H1 (cell line): ENCODE results near the gene C1orf21. TPM values are rescaled to one million over a fixed set of nuclear protein-coding genes. Genes with fewer than 3 reads are reported as not detected.

ENCODE experiments used
- CTCF ChIA-PET: fragments of 300-600 bp; sonication (Branson Sonifier 250); formaldehyde crosslinking; loops from one replicate; lab custom pipeline; 2021; ENCODE audit not compliant: partially characterized antibody; lab: Charles Lee
- POLR2A ChIA-PET: fragments of 300-600 bp; sonication (Branson Sonifier 250); formaldehyde crosslinking; loops from one replicate; lab custom pipeline; 2021; ENCODE audit warnings: inconsistent platforms; ENCODE audit not compliant: partially characterized antibody; lab: Charles Lee
- DNase-seq, 2 experiments: peaks; one replicate each; pipeline versions ENCODE4 v3.0.0 to v3.0.0-alpha.2; 2010 to 2022; ENCODE audit warnings: low spot score in 2 of 2, low read depth in 1 of 2, mixed read lengths in 1 of 2
- FAIRE-seq: peaks from 2 replicates; lab custom pipeline; 2011; peaks lifted over from hg19 to GRCh38; lab: Jason Lieb, UNC
- H2AFZ ChIP-seq: 2 replicates; pipeline ENCODE4 v1.8.1; 2012; ENCODE audit warnings: low read length, inconsistent platforms
- H2AK5ac ChIP-seq: 2 replicates; pipeline ENCODE4 v1.6.1; 2013; ENCODE audit warnings: low read depth, low read length
- H2BK120ac ChIP-seq: replicated peaks from 2 replicates; pipeline ENCODE3; 2013; ENCODE audit warnings: low read depth, low read length, inconsistent platforms
- H2BK12ac ChIP-seq: 2 replicates; pipeline ENCODE4 v1.6.1; 2013; ENCODE audit warnings: low read depth, low read length
- H2BK15ac ChIP-seq: 2 replicates; pipeline ENCODE4 v1.6.1; 2013; ENCODE audit warnings: low read length
- H2BK20ac ChIP-seq: 2 replicates; pipeline ENCODE4 v1.6.1; 2013; ENCODE audit warnings: low read length
- H2BK5ac ChIP-seq: 2 replicates; pipeline ENCODE4 v1.6.1; 2013; ENCODE audit warnings: low read depth, low read length
- H3K14ac ChIP-seq: 2 replicates; pipeline ENCODE4 v1.6.1; 2013; ENCODE audit warnings: inconsistent platforms; ENCODE audit not compliant: insufficient read length
- H3K18ac ChIP-seq: 2 replicates; pipeline ENCODE4 v1.6.1; 2013; ENCODE audit warnings: low read length; ENCODE audit errors: extremely low read depth
- H3K23ac ChIP-seq: 2 replicates; pipeline ENCODE4 v1.6.1; 2013; ENCODE audit warnings: inconsistent platforms; ENCODE audit not compliant: insufficient read length
- H3K23me2 ChIP-seq: 2 replicates; pipeline ENCODE4 v1.6.1; 2013; ENCODE audit warnings: low read depth, low read length
- H3K27ac ChIP-seq: 2 replicates; pipeline ENCODE4 v1.6.1; 2011; ENCODE audit warnings: low read depth, low read length, inconsistent platforms
- H3K27me3 ChIP-seq, 4 experiments: replicated peaks in 1 of 4; 1 replicate in 1 of 4; 2 replicates in 3 of 4; pipeline versions ENCODE4 v1.6.1 to v1.8.1; 2011 to 2013; ENCODE audit warnings: low read length in 3 of 4, mild to moderate bottlenecking in 3 of 4, inconsistent platforms in 2 of 4, mixed read lengths in 2 of 4, moderate library complexity in 1 of 4; ENCODE audit not compliant: control insufficient read depth in 3 of 4, insufficient read depth in 3 of 4; ENCODE audit errors: extremely low read depth in 1 of 4
- H3K36me3 ChIP-seq, 4 experiments: 2 replicates each; pipeline versions ENCODE4 v1.6.1 to v1.8.1; 2011 to 2013; ENCODE audit warnings: mild to moderate bottlenecking in 4 of 4, low read length in 3 of 4, moderate library complexity in 2 of 4, control low read depth in 1 of 4, inconsistent platforms in 1 of 4; ENCODE audit not compliant: insufficient read depth in 4 of 4, control insufficient read depth in 2 of 4
- H3K4ac ChIP-seq: replicated peaks from 2 replicates; pipeline ENCODE3; 2013; ENCODE audit warnings: low read length, low read depth, mixed read lengths, inconsistent platforms; ENCODE audit not compliant: insufficient read length
- H3K4me1 ChIP-seq, 4 experiments: replicated peaks in 1 of 4; 1 replicate in 1 of 4; 2 replicates in 3 of 4; pipeline versions ENCODE4 v1.6.1 to v1.8.1; 2011 to 2013; ENCODE audit warnings: low read length in 3 of 4, inconsistent platforms in 2 of 4, mixed read lengths in 1 of 4; ENCODE audit not compliant: insufficient read depth in 4 of 4, control insufficient read depth in 3 of 4
- H3K4me2 ChIP-seq, 2 experiments: 2 replicates each; pipeline versions ENCODE4 v1.6.1 to v1.8.1; 2011 to 2013; ENCODE audit warnings: low read depth in 2 of 2, low read length in 2 of 2, control low read depth in 1 of 2, inconsistent platforms in 1 of 2, mild to moderate bottlenecking in 1 of 2; ENCODE audit not compliant: insufficient read depth in 1 of 2
- H3K4me3 ChIP-seq, 4 experiments: fragments of 200-600, 300-600 bp in 1 of 4; sonication (generic), shearing (Covaris generic), sonication (Bioruptor Twin) in 1 of 4; 2 replicates each; pipeline versions ENCODE4 v1.5.1 to v1.8.1; 2011 to 2016; ENCODE audit warnings: low read length in 4 of 4, low read depth in 3 of 4, control low read depth in 2 of 4, inconsistent platforms in 2 of 4, mild to moderate bottlenecking in 2 of 4, mixed read lengths in 1 of 4, moderate library complexity in 1 of 4; ENCODE audit not compliant: insufficient read depth in 2 of 4; ENCODE audit errors: extremely low read depth in 1 of 4
- H3K56ac ChIP-seq: replicated peaks from 2 replicates; pipeline ENCODE3; 2013; ENCODE audit warnings: low read depth, mild to moderate bottlenecking, mixed read lengths, low read length, inconsistent platforms; ENCODE audit not compliant: insufficient read length
- H3K79me1 ChIP-seq: 2 replicates; pipeline ENCODE4 v1.6.1; 2013; ENCODE audit warnings: low read depth, low read length, control low read depth
- H3K79me2 ChIP-seq, 2 experiments: 2 replicates each; pipeline versions ENCODE4 v1.6.1 to v1.8.1; 2012 to 2013; ENCODE audit warnings: low read length in 2 of 2, mild to moderate bottlenecking in 2 of 2, inconsistent platforms in 1 of 2; ENCODE audit not compliant: insufficient read depth in 2 of 2, control insufficient read depth in 1 of 2
- H3K9ac ChIP-seq, 4 experiments: replicated peaks in 1 of 4; 1 replicate in 1 of 4; 2 replicates in 3 of 4; pipeline versions ENCODE4 v1.6.1 to v1.8.1; 2011 to 2013; ENCODE audit warnings: low read depth in 3 of 4, low read length in 3 of 4, control low read depth in 2 of 4, mild to moderate bottlenecking in 2 of 4, moderate library complexity in 2 of 4, inconsistent platforms in 1 of 4; ENCODE audit errors: extremely low read depth in 1 of 4
- H3K9me3 ChIP-seq, 2 experiments: 2 replicates each; pipeline versions ENCODE4 v1.6.1 to v1.8.1; 2012 to 2013; ENCODE audit warnings: mild to moderate bottlenecking in 2 of 2, moderate library complexity in 2 of 2, control low read depth in 1 of 2, inconsistent platforms in 1 of 2, low read depth in 1 of 2, low read length in 1 of 2, mixed read lengths in 1 of 2; ENCODE audit not compliant: insufficient read depth in 2 of 2
- H4K20me1 ChIP-seq, 2 experiments: replicated peaks in 1 of 2; 2 replicates each; pipeline versions ENCODE3 to v1.8.1; 2011 to 2013; ENCODE audit warnings: inconsistent platforms in 2 of 2, low read length in 2 of 2, mild to moderate bottlenecking in 1 of 2; ENCODE audit not compliant: insufficient read depth in 2 of 2, control insufficient read depth in 1 of 2
- H4K5ac ChIP-seq: 2 replicates; pipeline ENCODE4 v1.6.1; 2013; ENCODE audit warnings: low read length, low read depth, mixed read lengths, inconsistent platforms; ENCODE audit not compliant: insufficient read length
- H4K8ac ChIP-seq: 2 replicates; pipeline ENCODE4 v1.8.0; 2013; ENCODE audit warnings: mild to moderate bottlenecking, moderate library complexity, low read length, inconsistent platforms; ENCODE audit not compliant: insufficient read depth; ENCODE audit errors: extremely low read depth
- H4K91ac ChIP-seq: replicated peaks from 2 replicates; pipeline ENCODE3; 2013; ENCODE audit warnings: low read length, mixed read lengths, inconsistent platforms; ENCODE audit not compliant: insufficient read length
- BRCA1 ChIP-seq: IDR thresholded peaks from 2 replicates; pipeline ENCODE4 v1.6.1; 2012; ENCODE audit warnings: low read depth, low read length, improper control_type of control experiment
- CBX8 ChIP-seq: fragments of 300-800, 300-1000 bp; sonication (generic); IDR thresholded peaks from 2 replicates; pipeline ENCODE4 v1.7.1; 2016; ENCODE audit warnings: low read depth, low read length, borderline replicate concordance
- EGR1 ChIP-seq: IDR thresholded peaks from 2 replicates; pipeline ENCODE4 v1.6.1; 2011; ENCODE audit warnings: low read depth, low read length, borderline replicate concordance
- GTF2F1 ChIP-seq: IDR thresholded peaks from 2 replicates; pipeline ENCODE4 v1.6.1; 2012; ENCODE audit warnings: low read depth, low read length, improper control_type of control experiment, borderline replicate concordance
- JUN ChIP-seq: IDR thresholded peaks from 2 replicates; pipeline ENCODE4 v1.6.1; 2011; ENCODE audit warnings: low read depth, mild to moderate bottlenecking, improper control_type of control experiment, low read length
- RFX5 ChIP-seq: IDR thresholded peaks from 2 replicates; pipeline ENCODE4 v1.6.1; 2011; ENCODE audit warnings: low read depth, low read length, improper control_type of control experiment, borderline replicate concordance
- RXRA ChIP-seq: IDR thresholded peaks from 2 replicates; pipeline ENCODE4 v1.6.1; 2011; ENCODE audit warnings: low read depth, mild to moderate bottlenecking, low read length, moderate library complexity; ENCODE audit not compliant: insufficient read depth
- SIN3A ChIP-seq, 2 experiments: IDR thresholded peaks in 1 of 2; conservative IDR thresholded peaks in 1 of 2; 2 replicates each; pipeline ENCODE4 v1.6.1; 2011 to 2012; ENCODE audit warnings: low read length in 2 of 2, improper control_type of control experiment in 1 of 2, low read depth in 1 of 2, mild to moderate bottlenecking in 1 of 2
- SIX5 ChIP-seq: IDR thresholded peaks from 2 replicates; pipeline ENCODE4 v1.6.1; 2011; ENCODE audit warnings: mild to moderate bottlenecking, low read depth, low read length
- TAF7 ChIP-seq: optimal IDR thresholded peaks from 2 replicates; pipeline ENCODE3; 2011; ENCODE audit warnings: low read depth, mild to moderate bottlenecking, inconsistent platforms, low read length, moderate library complexity, borderline replicate concordance
- WGBS, 2 experiments: shearing (Covaris generic) in 1 of 2; methylation state at CpG; one replicate each; pipeline versions ENCODE4 v1.1.6 to v1.1.7; 2013 to 2015; ENCODE audit warnings: low lambda C conversion rate in 2 of 2, mixed read lengths in 2 of 2, inconsistent platforms in 1 of 2, low coverage in 1 of 2, missing lambda C conversion rate in 1 of 2; ENCODE audit not compliant: insufficient replicate concordance in 2 of 2, insufficient coverage in 1 of 2, insufficient read length in 1 of 2; ENCODE audit errors: extremely low coverage in 1 of 2, missing lambda C conversion rate in 1 of 2; 5-methylcytosine and 5-hydroxymethylcytosine counted together
- polyA plus RNA-seq, 7 experiments: library from polyadenylated mRNA; depleted of rRNA in 3 of 7; stranded (reverse) in 5 of 7; unstranded in 2 of 7; fragments of >200 nt in 5 of 7; fragments of 200-250 nt in 2 of 7; gene quantifications; 1 replicate in 5 of 7; 2 replicates in 1 of 7; 4 replicates in 1 of 7; pipeline versions ENCODE4 v1.2.1 to v1.2.3, GENCODE V29; 2011 to 2013; ENCODE audit warnings: missing spikeins in 2 of 7, mixed read lengths in 2 of 7
- total RNA-seq: library from RNA; stranded (reverse); fragmentation: NEBNext Ultra II Directional; extraction: Animal tissue kit (Norgen Biotek cat#: 25700); gene quantifications from 2 replicates; pipeline ENCODE4 v1.2.1, GENCODE V29; 2021
- TF ChIP-seq, protein P1 (sequence below): IDR thresholded peaks from 2 replicates; pipeline ENCODE4 v1.6.1; 2012; ENCODE audit warnings: inconsistent platforms
- TF ChIP-seq, protein P2 (sequence below): IDR thresholded peaks from 2 replicates; pipeline ENCODE4 v1.6.1; 2012; ENCODE audit warnings: low read length, inconsistent platforms

Gene C1orf21
- total and polyA plus RNA-seq, 2 of the 8 experiments (the other 6 are each of a cell fraction or from before 2014, with no cell fraction given), result 16.6 to 51.0 TPM

DNA sequence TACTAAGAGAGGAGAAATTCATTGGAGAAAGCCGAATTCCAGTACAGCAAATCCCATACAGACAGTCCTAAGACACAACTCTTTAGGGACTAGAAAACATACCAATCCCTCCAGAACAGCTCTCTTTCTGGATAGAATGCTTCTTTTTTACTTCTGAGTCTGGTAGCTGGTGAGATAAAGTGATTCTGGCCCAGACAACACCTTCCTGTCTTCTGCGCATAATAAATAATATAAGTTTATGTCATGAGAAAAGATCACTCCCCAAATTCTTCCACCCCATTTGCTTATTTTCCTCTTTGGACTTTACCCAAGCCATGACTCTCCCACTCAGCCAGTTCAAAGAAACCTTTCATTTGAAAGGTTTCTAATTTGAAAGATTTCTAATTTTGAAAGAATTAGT is 269.4 kb downstream of the C1orf21 start:
- H3K23me2 ChIP-seq, result no peaks in the 10 kb centered on the region
- no peak overlapping the region for H3K4ac ChIP-seq
- no peak overlapping the region for H3K27ac ChIP-seq
- H3K36me3 ChIP-seq, result no peaks in the 10 kb centered on the region
- no peak overlapping the region for H3K56ac ChIP-seq
- H3K79me1 ChIP-seq, result no peaks in the 10 kb centered on the region
- no peak overlapping the region for H3K23ac ChIP-seq
- TF ChIP-seq BRCA1, result no peak
- TF ChIP-seq SIX5, result no peak
- no peak for TF ChIP-seq EGR1
- TF ChIP-seq, protein P1, sequence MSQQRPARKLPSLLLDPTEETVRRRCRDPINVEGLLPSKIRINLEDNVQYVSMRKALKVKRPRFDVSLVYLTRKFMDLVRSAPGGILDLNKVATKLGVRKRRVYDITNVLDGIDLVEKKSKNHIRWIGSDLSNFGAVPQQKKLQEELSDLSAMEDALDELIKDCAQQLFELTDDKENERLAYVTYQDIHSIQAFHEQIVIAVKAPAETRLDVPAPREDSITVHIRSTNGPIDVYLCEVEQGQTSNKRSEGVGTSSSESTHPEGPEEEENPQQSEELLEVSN, result no peak
- TF ChIP-seq RXRA, result no peak
- TF ChIP-seq JUN, result no peak
- TF ChIP-seq CBX8, result no peak
- TF ChIP-seq, protein P2, sequence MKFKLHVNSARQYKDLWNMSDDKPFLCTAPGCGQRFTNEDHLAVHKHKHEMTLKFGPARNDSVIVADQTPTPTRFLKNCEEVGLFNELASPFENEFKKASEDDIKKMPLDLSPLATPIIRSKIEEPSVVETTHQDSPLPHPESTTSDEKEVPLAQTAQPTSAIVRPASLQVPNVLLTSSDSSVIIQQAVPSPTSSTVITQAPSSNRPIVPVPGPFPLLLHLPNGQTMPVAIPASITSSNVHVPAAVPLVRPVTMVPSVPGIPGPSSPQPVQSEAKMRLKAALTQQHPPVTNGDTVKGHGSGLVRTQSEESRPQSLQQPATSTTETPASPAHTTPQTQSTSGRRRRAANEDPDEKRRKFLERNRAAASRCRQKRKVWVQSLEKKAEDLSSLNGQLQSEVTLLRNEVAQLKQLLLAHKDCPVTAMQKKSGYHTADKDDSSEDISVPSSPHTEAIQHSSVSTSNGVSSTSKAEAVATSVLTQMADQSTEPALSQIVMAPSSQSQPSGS, result no peak
- no peak for TF ChIP-seq GTF2F1
- no peak for TF ChIP-seq TAF7
- no peak for TF ChIP-seq RFX5
- no peak for TF ChIP-seq SIN3A (conservative IDR thresholded peaks at IDR 0.05 in 1 of 2, IDR thresholded peaks at IDR 0.05 in 1 of 2; ENCODE audit: low read depth in 1 of 2, low read length in 2 of 2)
- TF ChIP-seq, all 59 proteins: peak for 0
- Histone ChIP-seq H3K4me2 (no peak overlapping the region), H3K4me1 (no peaks in the 10 kb centered on the region), H3K14ac (no peak overlapping the region), H4K5ac (no peak overlapping the region), H3K9me3 (no peaks in the 10 kb centered on the region), H3K4me3 (no peak overlapping the region), H3K9ac (no peak overlapping the region), H2BK12ac (no peak overlapping the region), H3K27me3 (no peaks in the 10 kb centered on the region), H3K79me2 (no peaks in the 10 kb centered on the region), H2BK15ac (no peak overlapping the region), H2BK20ac (no peak overlapping the region), H2BK5ac (no peak overlapping the region), H2AK5ac (no peak overlapping the region), H4K20me1 (no peaks in the 10 kb centered on the region), H2BK120ac (no peak overlapping the region), H2AFZ (no peak overlapping the region), H4K91ac (no peak overlapping the region), H3K18ac (no peak overlapping the region), H4K8ac (no peak overlapping the region)
- no peak for DNase-seq
- ChIA-PET POLR2A (no interaction called here), CTCF (interaction anchor here (1.0 to 5.0 kb wide), 2 partner anchors 8 to 414 kb away, joined by 3 to 35 read pairs; no protein-coding TSS in a partner anchor)
- WGBS, 2 experiments, result 92% methylated on average over 2 of the region's 2 CpGs; no CpG with 5 or more reads in 1 of the 2 experiments
- no peak for FAIRE-seq
